ENCODE results near the gene FHAD1. TPM values are rescaled to one million over a fixed set of nuclear protein-coding genes. Genes with fewer than 3 reads are reported as not detected.

FHAD1 gene
- total and polyA plus RNA-seq, 2 experiments from 2014 or later, result 0.24 to 0.74 TPM

DNA sequence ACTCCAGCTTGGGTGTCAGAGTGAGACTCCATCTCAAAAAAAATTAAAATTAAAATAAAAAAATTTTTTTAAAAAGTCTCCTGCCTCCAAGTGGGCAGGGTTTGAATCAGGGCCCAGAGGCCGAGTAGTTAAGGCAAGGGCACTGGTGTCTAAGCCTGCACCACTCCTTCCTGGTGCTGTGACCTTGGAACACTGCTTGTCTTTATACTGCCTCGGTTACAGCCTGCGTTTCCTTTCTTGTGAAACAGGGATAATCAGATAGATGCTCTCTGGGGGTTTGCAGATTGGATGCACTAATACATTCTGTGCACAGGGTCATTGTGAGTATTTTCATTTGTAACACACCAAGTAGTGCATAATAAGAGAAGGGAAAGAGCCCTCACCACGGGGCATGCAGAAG is 104.3 kb downstream of the FHAD1 start:
- TF ChIP-seq, protein P1, sequence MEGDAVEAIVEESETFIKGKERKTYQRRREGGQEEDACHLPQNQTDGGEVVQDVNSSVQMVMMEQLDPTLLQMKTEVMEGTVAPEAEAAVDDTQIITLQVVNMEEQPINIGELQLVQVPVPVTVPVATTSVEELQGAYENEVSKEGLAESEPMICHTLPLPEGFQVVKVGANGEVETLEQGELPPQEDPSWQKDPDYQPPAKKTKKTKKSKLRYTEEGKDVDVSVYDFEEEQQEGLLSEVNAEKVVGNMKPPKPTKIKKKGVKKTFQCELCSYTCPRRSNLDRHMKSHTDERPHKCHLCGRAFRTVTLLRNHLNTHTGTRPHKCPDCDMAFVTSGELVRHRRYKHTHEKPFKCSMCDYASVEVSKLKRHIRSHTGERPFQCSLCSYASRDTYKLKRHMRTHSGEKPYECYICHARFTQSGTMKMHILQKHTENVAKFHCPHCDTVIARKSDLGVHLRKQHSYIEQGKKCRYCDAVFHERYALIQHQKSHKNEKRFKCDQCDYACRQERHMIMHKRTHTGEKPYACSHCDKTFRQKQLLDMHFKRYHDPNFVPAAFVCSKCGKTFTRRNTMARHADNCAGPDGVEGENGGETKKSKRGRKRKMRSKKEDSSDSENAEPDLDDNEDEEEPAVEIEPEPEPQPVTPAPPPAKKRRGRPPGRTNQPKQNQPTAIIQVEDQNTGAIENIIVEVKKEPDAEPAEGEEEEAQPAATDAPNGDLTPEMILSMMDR (IDR thresholded peaks at IDR 0.05; ENCODE audit: low read depth, low read length), result no peak
- Histone ChIP-seq H3K4me1 (ENCODE audit: low read depth) (peaks cover 8% of the 10 kb centered on the region), H3K27me3 (no peaks in the 10 kb centered on the region), H3K27ac (no peak overlapping the region), H3K4me3 (no peak overlapping the region), H3K36me3 (no peaks in the 10 kb centered on the region), H3K9me3 (ENCODE audit: low read depth) (no peaks in the 10 kb centered on the region)
- peak in 1 of 2 donors; percentile 31 for DNase-seq (ENCODE audit: low read depth in 1 of 2, low spot score in 1 of 2)

DNA sequence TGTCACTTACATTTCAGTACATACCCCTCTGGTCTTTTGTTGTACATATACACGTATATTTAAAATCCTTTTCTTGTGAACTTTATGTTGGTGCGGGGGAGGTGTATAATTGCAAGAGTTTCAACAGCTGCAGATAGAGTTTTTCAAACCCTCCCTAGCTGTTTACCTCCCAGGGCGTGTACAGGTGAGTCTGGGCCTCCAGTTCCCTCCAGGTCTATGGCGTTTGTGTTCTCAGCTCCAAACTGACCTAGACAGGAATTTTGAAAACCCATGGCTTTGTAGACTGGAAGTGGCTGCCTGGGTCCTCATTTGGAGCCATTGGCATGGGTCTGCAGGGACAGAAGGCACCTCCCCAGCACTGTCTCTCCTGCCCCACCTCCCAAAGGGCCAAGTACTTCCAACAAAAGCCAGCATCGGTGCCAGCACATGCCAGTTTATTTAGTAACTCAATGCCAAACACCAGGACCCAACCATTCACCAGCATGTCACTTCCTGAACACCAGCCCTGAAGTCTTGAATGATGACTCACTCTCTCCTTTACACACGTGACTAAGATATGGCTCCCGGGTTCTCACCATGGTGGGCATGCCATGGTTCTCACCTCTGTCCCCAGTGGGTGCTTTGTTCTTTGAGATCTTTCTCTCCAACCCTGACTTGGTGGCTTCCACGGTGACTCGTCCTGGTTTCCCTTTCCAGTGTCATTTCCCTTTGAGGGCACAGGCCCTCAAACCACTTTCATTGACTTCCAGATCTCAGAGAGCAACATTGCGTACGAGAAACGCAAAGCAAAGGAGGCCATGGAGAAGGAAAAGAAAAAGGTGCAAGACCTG is 105.3 kb downstream of the FHAD1 start:
- Histone ChIP-seq H3K4me3 (no peak overlapping the region), H3K36me3 (no peaks in the 10 kb centered on the region), H3K9me3 (ENCODE audit: low read depth) (no peaks in the 10 kb centered on the region), H3K27me3 (no peaks in the 10 kb centered on the region), H3K27ac (no peak overlapping the region), H3K4me1 (ENCODE audit: low read depth) (peaks cover 8% of the 10 kb centered on the region)
- TF ChIP-seq, protein P1 (IDR thresholded peaks at IDR 0.05; ENCODE audit: low read depth, low read length), result no peak
- DNase-seq (ENCODE audit: low read depth in 1 of 2, low spot score in 1 of 2), result peak in 1 of 2 donors; percentile 62

- Histone ChIP-seq H3K4me1 (ENCODE audit: low read depth) (peaks cover 8% of the 10 kb centered on the region), H3K36me3 (no peaks in the 10 kb centered on the region), H3K27ac (no peak overlapping the region), H3K27me3 (no peaks in the 10 kb centered on the region), H3K4me3 (no peak overlapping the region), H3K9me3 (ENCODE audit: low read depth) (no peaks in the 10 kb centered on the region)
- TF ChIP-seq, protein P1 (IDR thresholded peaks at IDR 0.05; ENCODE audit: low read depth, low read length), result no peak
- DNase-seq (ENCODE audit: low read depth in 1 of 2, low spot score in 1 of 2), result peak in 1 of 2 donors; percentile 31
Observed at GRCh38 chr1:15353839-15354579, 107.0 kb downstream of the FHAD1 start.

DNA sequence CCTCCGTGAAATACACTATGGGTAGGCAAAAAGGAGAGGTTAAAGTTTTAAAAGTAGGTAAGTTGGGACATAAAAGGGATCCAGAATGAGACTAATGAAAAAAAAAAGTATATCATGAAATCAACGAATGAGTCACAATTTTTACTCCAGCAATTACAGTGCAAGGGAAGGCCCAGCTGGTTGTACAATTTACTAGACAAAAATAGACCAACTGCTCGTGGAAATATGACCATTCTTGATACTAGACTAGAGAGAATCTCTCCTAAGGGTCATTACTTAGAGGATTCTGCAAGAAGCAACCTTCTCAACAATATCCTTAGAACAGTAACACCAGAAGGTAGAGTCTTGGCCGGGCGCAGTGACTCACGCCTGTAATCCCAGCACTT is 107.5 kb downstream of the FHAD1 start:
- H3K4me3 ChIP-seq, result no peak overlapping the region
- peaks cover 8% of the 10 kb centered on the region for H3K4me1 ChIP-seq (ENCODE audit: low read depth)
- H3K27me3 ChIP-seq, result no peaks in the 10 kb centered on the region
- DNase-seq (ENCODE audit: low read depth in 1 of 2, low spot score in 1 of 2), result peak in 1 of 2 donors; percentile 32
- no peak overlapping the region for H3K27ac ChIP-seq
- H3K9me3 ChIP-seq (ENCODE audit: low read depth), result no peaks in the 10 kb centered on the region
- TF ChIP-seq, protein P1 (IDR thresholded peaks at IDR 0.05; ENCODE audit: low read depth, low read length), result no peak
- no peaks in the 10 kb centered on the region for H3K36me3 ChIP-seq

GRCh38 chr1:15355968-15356625 is 109.1 kb downstream of the FHAD1 start:
- no peak for DNase-seq (ENCODE audit: low read depth in 1 of 2, low spot score in 1 of 2)
- Histone ChIP-seq H3K36me3 (no peaks in the 10 kb centered on the region), H3K9me3 (ENCODE audit: low read depth) (no peaks in the 10 kb centered on the region), H3K4me1 (ENCODE audit: low read depth) (peaks cover 8% of the 10 kb centered on the region), H3K27ac (no peak overlapping the region), H3K4me3 (no peak overlapping the region), H3K27me3 (no peaks in the 10 kb centered on the region)
- TF ChIP-seq, protein P1 (IDR thresholded peaks at IDR 0.05; ENCODE audit: low read depth, low read length), result no peak

Data from cardiac muscle cell (in vitro differentiated cells and primary cell).